HepG2 (cell line): ENCODE results near the gene SLC16A3. TPM values are rescaled to one million over a fixed set of nuclear protein-coding genes. Genes with fewer than 3 reads are reported as not detected.

Experiments
- ATAC-seq: fragments of 200-7000 bp; cut with Tn5 transposase; 3 replicates; pipeline ENCODE4 v1.9.1; 2020; ENCODE audit warnings: mild to moderate bottlenecking, moderate library complexity
- BruUV-seq: library from RNA; stranded (reverse); fragments of 400-500 nt; replicated peaks from 2 replicates; lab custom pipeline; 2021; lab: Mats Ljungman, UMichigan
- CTCF ChIA-PET: fragments of 300-600 bp; formaldehyde crosslinking; extraction: SDS; loops from one replicate; lab custom pipeline; 2021; ENCODE audit warnings: low total read pairs, inconsistent platforms, low intra/inter-chr PET ratio; lab: Yijun Ruan, JAX
- POLR2A ChIA-PET: fragments of 350-600 bp; sonication (Branson Sonifier 250); formaldehyde crosslinking; loops from one replicate; lab custom pipeline; 2020; ENCODE audit warnings: antibody characterized with exemption, inconsistent platforms; lab: Yijun Ruan, JAX
- DNase-seq: peaks from one replicate; pipeline ENCODE4 v3.0.0-alpha.2; 2015; ENCODE audit warnings: low spot score
- FAIRE-seq: peaks from 3 replicates; lab custom pipeline; 2011; peaks lifted over from hg19 to GRCh38; lab: Jason Lieb, UNC
- H2AFZ ChIP-seq: one replicate; pipeline ENCODE4 v1.6.1; 2011; ENCODE audit warnings: low read length, inconsistent platforms
- H3K27ac ChIP-seq: fragments of 300-600 bp; 3 replicates; pipeline ENCODE4 v1.8.0; 2011; ENCODE audit warnings: mixed run types, mild to moderate bottlenecking, mixed read lengths, low read length, inconsistent platforms; ENCODE audit not compliant: insufficient read depth; ENCODE audit errors: extremely low read length
- H3K27me3 ChIP-seq, 2 experiments: fragments of 200-600 bp in 1 of 2; 2 replicates in 1 of 2; 3 replicates in 1 of 2; pipeline versions ENCODE4 v1.6.0 to v1.8.0; 2011; ENCODE audit warnings: low read length in 2 of 2, mild to moderate bottlenecking in 2 of 2, moderate library complexity in 2 of 2, inconsistent platforms in 1 of 2; ENCODE audit not compliant: insufficient read depth in 2 of 2, control insufficient read depth in 1 of 2
- H3K36me3 ChIP-seq, 2 experiments: fragments of 200-600 bp in 1 of 2; replicated peaks in 1 of 2; 2 replicates in 1 of 2; 3 replicates in 1 of 2; pipeline versions ENCODE4 v1.5.1 to v1.8.0; 2011; ENCODE audit warnings: low read length in 2 of 2, inconsistent platforms in 1 of 2; ENCODE audit not compliant: insufficient read depth in 2 of 2, control insufficient read depth in 1 of 2
- H3K4me1 ChIP-seq: 2 replicates; pipeline ENCODE4 v1.5.1; 2012; ENCODE audit warnings: low read length, inconsistent platforms; ENCODE audit not compliant: insufficient read depth
- H3K4me2 ChIP-seq: 2 replicates; pipeline ENCODE4 v1.6.0; 2011; ENCODE audit warnings: low read depth, low read length, inconsistent platforms
- H3K4me3 ChIP-seq, 3 experiments: fragments of 200-600 bp in 1 of 3; sonication (generic), shearing (Covaris generic) in 1 of 3; replicated peaks in 1 of 3; 2 replicates each; pipeline ENCODE4 v1.5.1; 2011 to 2016; ENCODE audit warnings: low read length in 3 of 3, inconsistent platforms in 2 of 3, low read depth in 2 of 3, mild to moderate bottlenecking in 2 of 3, control low read depth in 1 of 3, mixed read lengths in 1 of 3; ENCODE audit not compliant: insufficient read depth in 1 of 3
- H3K79me2 ChIP-seq: one replicate; pipeline ENCODE4 v1.6.1; 2011; ENCODE audit warnings: low read length, inconsistent platforms; ENCODE audit not compliant: insufficient read depth
- H3K9ac ChIP-seq: 2 replicates; pipeline ENCODE4 v1.6.0; 2011; ENCODE audit warnings: mild to moderate bottlenecking, low read depth, low read length, inconsistent platforms; ENCODE audit not compliant: insufficient read depth
- H3K9me3 ChIP-seq: 2 replicates; pipeline ENCODE4 v1.5.1; 2012; ENCODE audit warnings: mild to moderate bottlenecking, low read length
- H4K20me1 ChIP-seq: 2 replicates; pipeline ENCODE4 v1.6.0; 2011; ENCODE audit warnings: inconsistent platforms, mild to moderate bottlenecking, low read length, moderate library complexity; ENCODE audit not compliant: insufficient read depth
- AGO1 ChIP-seq: fragments of 200-400 bp; formaldehyde crosslinking; IDR thresholded peaks from 2 replicates; pipeline ENCODE4 v1.6.1; 2017; ENCODE audit warnings: mild to moderate bottlenecking, low read depth, low read length, moderate library complexity; ENCODE audit not compliant: poor library complexity, severe bottlenecking
- ATM ChIP-seq: fragments of 450-650 bp; IDR thresholded peaks from 2 replicates; pipeline ENCODE4 v1.7.1; 2017; ENCODE audit warnings: mild to moderate bottlenecking, borderline replicate concordance
- ATRX ChIP-seq: sonication (generic); formaldehyde crosslinking; IDR thresholded peaks from 2 replicates; pipeline ENCODE4 v1.4.0; 2020; ENCODE audit warnings: missing genetic modification reagents, borderline replicate concordance
- ERF ChIP-seq: IDR thresholded peaks from 2 replicates; pipeline ENCODE4 v1.6.1; 2018; ENCODE audit warnings: missing biosample characterization, missing genetic modification reagents
- MED1 ChIP-seq: sonication (generic); formaldehyde crosslinking; IDR thresholded peaks from 2 replicates; pipeline ENCODE4 v1.4.0; 2020; ENCODE audit warnings: missing genetic modification reagents
- NFE2 ChIP-seq: sonication (generic); formaldehyde crosslinking; IDR thresholded peaks from 2 replicates; pipeline ENCODE4 v1.4.0; 2020; ENCODE audit warnings: missing genetic modification reagents
- TBL1XR1 ChIP-seq: fragments of 150-350 bp; IDR thresholded peaks from 2 replicates; pipeline ENCODE4 v1.6.1; 2014; ENCODE audit warnings: borderline replicate concordance, low read length; ENCODE audit not compliant: partially characterized antibody
- UBTF ChIP-seq: sonication (generic); formaldehyde crosslinking; IDR thresholded peaks from 2 replicates; pipeline ENCODE4 v1.4.0; 2020; ENCODE audit warnings: mild to moderate bottlenecking, missing genetic modification reagents
- ZNF350 ChIP-seq: sonication (generic); formaldehyde crosslinking; IDR thresholded peaks from 2 replicates; pipeline ENCODE4 v1.4.0; 2020; ENCODE audit warnings: mild to moderate bottlenecking, low read depth, missing genetic modification reagents, borderline replicate concordance
- ZNF589 ChIP-seq: sonication (generic); formaldehyde crosslinking; conservative IDR thresholded peaks from 2 replicates; pipeline ENCODE4 v1.8.0; 2022; ENCODE audit warnings: mild to moderate bottlenecking, moderate library complexity, missing genetic modification reagents
- ZNF768 ChIP-seq: sonication (generic); formaldehyde crosslinking; IDR thresholded peaks from 2 replicates; pipeline ENCODE4 v1.4.0; 2020; ENCODE audit warnings: missing genetic modification reagents
- ZSCAN20 ChIP-seq: sonication (generic); formaldehyde crosslinking; IDR thresholded peaks from 2 replicates; pipeline ENCODE4 v1.4.0; 2020; ENCODE audit warnings: missing genetic modification reagents, mild to moderate bottlenecking, borderline replicate concordance
- WGBS: methylation state at CpG from one replicate; pipeline ENCODE4 v1.1.6; 2017; ENCODE audit warnings: low lambda C conversion rate; 5-methylcytosine and 5-hydroxymethylcytosine counted together
- in situ Hi-C: cut with HindIII; loops from 2 replicates; pipeline ENCODE4 v1.10.0; 2017; ENCODE audit warnings: low pct_unique_long_range_greater_than_20kb; ENCODE audit not compliant: extremely low pct_ligation_motif_present
- intact Hi-C: fragments of 100-400 bp; cut with micrococcal nuclease; formaldehyde crosslinking; loops from one replicate; pipeline ENCODE4 v1.10.0; 2022; ENCODE audit not compliant: unreplicated experiment
- polyA plus RNA-seq, 8 experiments: library from polyadenylated mRNA; depleted of rRNA in 3 of 8; stranded (reverse) in 7 of 8; unstranded in 1 of 8; fragments of >200 nt; fragmentation: Illumina TruSeq in 4 of 8; extraction: Trizol in 4 of 8; gene quantifications; 2 replicates each; pipeline versions ENCODE4 v1.2.1 to v1.2.3, GENCODE V29; 2011 to 2016; ENCODE audit warnings: low read depth in 4 of 8, missing spikeins in 1 of 8, mixed read lengths in 1 of 8; ENCODE audit not compliant: insufficient read depth in 1 of 8
- total RNA-seq, 5 experiments: library from RNA; depleted of rRNA; stranded (reverse); fragments of >200 nt; fragmentation: Illumina TruSeq; extraction: Trizol; gene quantifications; 2 replicates each; pipeline ENCODE4 v1.2.3, GENCODE V29; 2016; ENCODE audit warnings: low read depth in 1 of 5

Gene SLC16A3
- total and polyA plus RNA-seq, 2 of the 13 experiments (the other 11 are each of a cell fraction or from before 2014, with no cell fraction given) = 242 to 349 TPM

GRCh38 chr17:82282239-82283207, 53.7 kb downstream of the SLC16A3 start:
- intact Hi-C loops = no loop called here

GRCh38 chr17:82283208-82283749, 54.4 kb downstream of the SLC16A3 start:
- in situ Hi-C loops (no loop called here), intact Hi-C loops (no loop called here)
- H3K36me3 ChIP-seq = no peaks in the 10 kb centered on the region
- peak overlapping the region; percentile 54 for H3K4me2 ChIP-seq
- peaks cover 2 to 14% of the 10 kb centered on the region in 2 experiments; a peak in 4 of 5 replicates for H3K27me3 ChIP-seq
- H3K79me2 ChIP-seq = no peaks in the 10 kb centered on the region
- H3K4me3 ChIP-seq = peak overlapping the region in 1 of 3 experiments; percentile 47; a peak in 1 of 6 replicates
- POLR2A ChIA-PET = interaction anchor here (0.8 to 4.4 kb wide), 8 partner anchors 9 to 44 kb away, joined by 3 to 46 read pairs (median 8); partner anchors contain the start of genes CD7 and CSNK1D
- no TSS peak for BruUV-seq
- no peak overlapping the region for H3K9ac ChIP-seq
- no peak overlapping the region for H3K27ac ChIP-seq
- CTCF ChIA-PET = no interaction called here
- H3K9me3 ChIP-seq = no peaks in the 10 kb centered on the region
- FAIRE-seq = no peak
- DNase-seq = no peak
- no peaks in the 10 kb centered on the region for H4K20me1 ChIP-seq
- ATAC-seq = peak; percentile 33
- H3K4me1 ChIP-seq = peaks cover 66% of the 10 kb centered on the region
- H2AFZ ChIP-seq = no peak overlapping the region
- WGBS = 22% methylated on average over 7 of the region's 13 CpGs
- TF ChIP-seq NFE2 (no peak), ZSCAN20 (no peak), UBTF (CRISPR knock-in tag) (peak; percentile 30; the same call in 1 of the 2 replicates), AGO1 (peak; percentile 35)

More at GRCh38 chr17:82282239-82283207, 53.7 kb downstream of the SLC16A3 start:
- CTCF ChIA-PET = no interaction called here
- H3K4me2 ChIP-seq = peak overlapping the region; percentile 54
- H3K9ac ChIP-seq = no peak overlapping the region
- TF ChIP-seq ZNF589 (CRISPR knock-in tag) (0 out of 2 replicates have a peak, but pooled peaks have one; percentile 53), ZNF768 (CRISPR knock-in tag) (0 out of 2 replicates have a peak, but pooled peaks have one; percentile 8), ATRX (CRISPR knock-in tag) (no peak), ZNF350 (CRISPR knock-in tag) (no peak), ERF (CRISPR knock-in tag) (no peak), MED1 (CRISPR knock-in tag) (no peak), TBL1XR1 (no peak), ATM (no peak)
- H2AFZ ChIP-seq = no peak overlapping the region
- BruUV-seq = no TSS peak
- H3K9me3 ChIP-seq = no peaks in the 10 kb centered on the region
- peak overlapping the region in 1 of 3 experiments; percentile 47; a peak in 1 of 6 replicates for H3K4me3 ChIP-seq
- H3K36me3 ChIP-seq = no peaks in the 10 kb centered on the region
- H3K79me2 ChIP-seq = no peaks in the 10 kb centered on the region
- in situ Hi-C loops = no loop called here
- DNase-seq (no peak), FAIRE-seq (no peak), ATAC-seq (peak; percentile 24)
- H3K4me1 ChIP-seq = peaks cover 62% of the 10 kb centered on the region
- POLR2A ChIA-PET = interaction anchor here (0.8 to 4.4 kb wide), 8 partner anchors 8 to 43 kb away, joined by 3 to 46 read pairs (median 8); partner anchors contain the start of genes CD7 and CSNK1D
- peaks cover 2 to 14% of the 10 kb centered on the region in 2 experiments; a peak in 4 of 5 replicates for H3K27me3 ChIP-seq
- H4K20me1 ChIP-seq = no peaks in the 10 kb centered on the region
- WGBS = 45% methylated on average over 18 of the region's 25 CpGs
- H3K27ac ChIP-seq = no peak overlapping the region
